ENCODE results near the gene TBC1D20.

TBC1D20 gene

DNA sequence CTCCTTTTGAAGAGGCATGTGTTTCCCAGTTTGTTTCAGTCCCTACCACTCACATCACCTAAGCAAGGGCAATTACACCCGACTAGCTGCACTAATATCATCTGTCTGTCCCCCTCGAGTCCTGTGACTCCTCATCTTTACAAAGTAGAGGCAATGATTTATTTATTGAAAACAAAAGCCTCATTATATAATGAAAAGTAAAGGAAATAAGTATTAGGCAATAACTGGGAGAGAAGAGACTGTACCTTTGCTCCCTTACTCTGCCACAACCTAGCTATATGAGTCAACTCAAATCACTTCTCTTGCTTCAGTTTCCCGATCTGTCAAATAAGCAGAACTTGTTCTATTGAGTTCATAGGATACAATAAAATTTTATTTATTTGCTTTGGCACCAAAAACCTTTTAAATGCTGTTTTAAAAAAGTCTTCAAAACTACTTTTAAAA is 42.3 kb upstream of the TBC1D20 start (continued):
- TF ChIP-seq, protein P1, sequence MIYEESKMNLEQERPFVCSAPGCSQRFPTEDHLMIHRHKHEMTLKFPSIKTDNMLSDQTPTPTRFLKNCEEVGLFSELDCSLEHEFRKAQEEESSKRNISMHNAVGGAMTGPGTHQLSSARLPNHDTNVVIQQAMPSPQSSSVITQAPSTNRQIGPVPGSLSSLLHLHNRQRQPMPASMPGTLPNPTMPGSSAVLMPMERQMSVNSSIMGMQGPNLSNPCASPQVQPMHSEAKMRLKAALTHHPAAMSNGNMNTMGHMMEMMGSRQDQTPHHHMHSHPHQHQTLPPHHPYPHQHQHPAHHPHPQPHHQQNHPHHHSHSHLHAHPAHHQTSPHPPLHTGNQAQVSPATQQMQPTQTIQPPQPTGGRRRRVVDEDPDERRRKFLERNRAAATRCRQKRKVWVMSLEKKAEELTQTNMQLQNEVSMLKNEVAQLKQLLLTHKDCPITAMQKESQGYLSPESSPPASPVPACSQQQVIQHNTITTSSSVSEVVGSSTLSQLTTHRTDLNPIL (CRISPR knock-in tag; IDR thresholded peaks at IDR 0.05; ENCODE audit: low read depth) = no peak
- no peak for TF ChIP-seq TCF4 (CRISPR knock-in tag; IDR thresholded peaks at IDR 0.05; ENCODE audit: borderline replicate concordance)
- no peak for TF ChIP-seq CSDC2 (CRISPR knock-in tag; IDR thresholded peaks at IDR 0.05)
- TF ChIP-seq ZFP3 (CRISPR knock-in tag; IDR thresholded peaks at IDR 0.05) = no peak
- no peak for TF ChIP-seq ZFP30 (CRISPR knock-in tag; IDR thresholded peaks at IDR 0.05)

DNA sequence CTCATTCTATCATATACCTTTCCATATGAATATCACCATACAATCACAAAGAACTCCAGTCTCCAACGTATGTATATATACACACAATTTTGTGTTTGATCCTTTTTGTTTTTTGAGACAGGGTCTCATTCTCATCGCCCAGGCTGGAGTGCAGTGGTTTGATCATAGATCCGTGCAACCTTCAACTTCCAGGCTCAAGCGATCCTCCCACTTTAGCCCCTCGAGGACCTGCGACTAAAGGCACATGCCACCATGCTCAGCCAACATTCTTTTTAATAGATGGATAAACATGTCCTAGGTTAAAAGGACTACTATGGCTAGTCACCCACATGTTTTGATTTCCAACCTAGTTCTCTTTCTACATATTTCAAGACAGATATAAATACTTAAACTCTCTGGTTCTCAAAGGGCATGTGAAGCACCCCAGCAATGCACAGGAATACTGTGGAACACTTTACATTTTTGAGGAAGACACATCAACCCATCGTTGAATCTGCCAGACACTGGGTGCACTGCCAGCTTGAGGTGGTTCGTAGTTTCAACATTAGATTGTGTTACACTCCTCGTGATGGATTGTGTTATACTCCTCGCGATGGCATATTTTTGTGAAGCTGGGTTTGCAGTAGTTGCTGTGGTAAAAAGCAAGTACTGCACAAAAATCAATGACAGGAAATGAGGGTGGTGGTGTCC is 40.9 kb upstream of the TBC1D20 start:
- TF ChIP-seq ISL1 (CRISPR knock-in tag; IDR thresholded peaks at IDR 0.05) (no peak), RARB (CRISPR knock-in tag; IDR thresholded peaks at IDR 0.05) (no peak), CSDC2 (CRISPR knock-in tag; IDR thresholded peaks at IDR 0.05) (no peak), ARNTL (CRISPR knock-in tag; IDR thresholded peaks at IDR 0.05; ENCODE audit: borderline replicate concordance, low read depth) (no peak), TOX (CRISPR knock-in tag; IDR thresholded peaks at IDR 0.05; ENCODE audit: borderline replicate concordance) (no peak), ZFP30 (CRISPR knock-in tag; IDR thresholded peaks at IDR 0.05) (no peak), SNAI2 (CRISPR knock-in tag; IDR thresholded peaks at IDR 0.05) (no peak), BACH2 (CRISPR knock-in tag; IDR thresholded peaks at IDR 0.05; ENCODE audit: borderline replicate concordance) (no peak), ZNF70 (CRISPR knock-in tag; IDR thresholded peaks at IDR 0.05) (no peak), ZC3H10 (CRISPR knock-in tag; IDR thresholded peaks at IDR 0.05) (no peak), ZNF565 (CRISPR knock-in tag; conservative IDR thresholded peaks at IDR 0.05; ENCODE audit: low read depth) (no peak), TCF4 (CRISPR knock-in tag; IDR thresholded peaks at IDR 0.05; ENCODE audit: borderline replicate concordance) (no peak), OSR1 (CRISPR knock-in tag; IDR thresholded peaks at IDR 0.05) (no peak), ZNF8 (CRISPR knock-in tag; IDR thresholded peaks at IDR 0.05) (no peak), GLIS3 (CRISPR knock-in tag; IDR thresholded peaks at IDR 0.05) (no peak), ZFP3 (CRISPR knock-in tag; IDR thresholded peaks at IDR 0.05) (no peak)
- TF ChIP-seq, protein P2, sequence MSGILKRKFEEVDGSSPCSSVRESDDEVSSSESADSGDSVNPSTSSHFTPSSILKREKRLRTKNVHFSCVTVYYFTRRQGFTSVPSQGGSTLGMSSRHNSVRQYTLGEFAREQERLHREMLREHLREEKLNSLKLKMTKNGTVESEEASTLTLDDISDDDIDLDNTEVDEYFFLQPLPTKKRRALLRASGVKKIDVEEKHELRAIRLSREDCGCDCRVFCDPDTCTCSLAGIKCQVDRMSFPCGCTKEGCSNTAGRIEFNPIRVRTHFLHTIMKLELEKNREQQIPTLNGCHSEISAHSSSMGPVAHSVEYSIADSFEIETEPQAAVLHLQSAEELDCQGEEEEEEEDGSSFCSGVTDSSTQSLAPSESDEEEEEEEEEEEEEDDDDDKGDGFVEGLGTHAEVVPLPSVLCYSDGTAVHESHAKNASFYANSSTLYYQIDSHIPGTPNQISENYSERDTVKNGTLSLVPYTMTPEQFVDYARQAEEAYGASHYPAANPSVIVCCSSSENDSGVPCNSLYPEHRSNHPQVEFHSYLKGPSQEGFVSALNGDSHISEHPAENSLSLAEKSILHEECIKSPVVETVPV (CRISPR knock-in tag; IDR thresholded peaks at IDR 0.05) = no peak
- TF ChIP-seq, protein P1 (CRISPR knock-in tag; IDR thresholded peaks at IDR 0.05; ENCODE audit: low read depth) = no peak
- TF ChIP-seq, protein P3, sequence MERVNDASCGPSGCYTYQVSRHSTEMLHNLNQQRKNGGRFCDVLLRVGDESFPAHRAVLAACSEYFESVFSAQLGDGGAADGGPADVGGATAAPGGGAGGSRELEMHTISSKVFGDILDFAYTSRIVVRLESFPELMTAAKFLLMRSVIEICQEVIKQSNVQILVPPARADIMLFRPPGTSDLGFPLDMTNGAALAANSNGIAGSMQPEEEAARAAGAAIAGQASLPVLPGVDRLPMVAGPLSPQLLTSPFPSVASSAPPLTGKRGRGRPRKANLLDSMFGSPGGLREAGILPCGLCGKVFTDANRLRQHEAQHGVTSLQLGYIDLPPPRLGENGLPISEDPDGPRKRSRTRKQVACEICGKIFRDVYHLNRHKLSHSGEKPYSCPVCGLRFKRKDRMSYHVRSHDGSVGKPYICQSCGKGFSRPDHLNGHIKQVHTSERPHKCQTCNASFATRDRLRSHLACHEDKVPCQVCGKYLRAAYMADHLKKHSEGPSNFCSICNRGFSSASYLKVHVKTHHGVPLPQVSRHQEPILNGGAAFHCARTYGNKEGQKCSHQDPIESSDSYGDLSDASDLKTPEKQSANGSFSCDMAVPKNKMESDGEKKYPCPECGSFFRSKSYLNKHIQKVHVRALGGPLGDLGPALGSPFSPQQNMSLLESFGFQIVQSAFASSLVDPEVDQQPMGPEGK (CRISPR knock-in tag; IDR thresholded peaks at IDR 0.05; ENCODE audit: borderline replicate concordance) = no peak
- TF ChIP-seq, protein P4, sequence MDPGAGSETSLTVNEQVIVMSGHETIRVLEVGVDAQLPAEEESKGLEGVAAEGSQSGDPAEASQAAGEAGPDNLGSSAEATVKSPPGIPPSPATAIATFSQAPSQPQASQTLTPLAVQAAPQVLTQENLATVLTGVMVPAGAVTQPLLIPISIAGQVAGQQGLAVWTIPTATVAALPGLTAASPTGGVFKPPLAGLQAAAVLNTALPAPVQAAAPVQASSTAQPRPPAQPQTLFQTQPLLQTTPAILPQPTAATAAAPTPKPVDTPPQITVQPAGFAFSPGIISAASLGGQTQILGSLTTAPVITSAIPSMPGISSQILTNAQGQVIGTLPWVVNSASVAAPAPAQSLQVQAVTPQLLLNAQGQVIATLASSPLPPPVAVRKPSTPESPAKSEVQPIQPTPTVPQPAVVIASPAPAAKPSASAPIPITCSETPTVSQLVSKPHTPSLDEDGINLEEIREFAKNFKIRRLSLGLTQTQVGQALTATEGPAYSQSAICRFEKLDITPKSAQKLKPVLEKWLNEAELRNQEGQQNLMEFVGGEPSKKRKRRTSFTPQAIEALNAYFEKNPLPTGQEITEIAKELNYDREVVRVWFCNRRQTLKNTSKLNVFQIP (CRISPR knock-in tag; IDR thresholded peaks at IDR 0.05; ENCODE audit: borderline replicate concordance, low read depth) = no peak
- no peak for ATAC-seq

DNA sequence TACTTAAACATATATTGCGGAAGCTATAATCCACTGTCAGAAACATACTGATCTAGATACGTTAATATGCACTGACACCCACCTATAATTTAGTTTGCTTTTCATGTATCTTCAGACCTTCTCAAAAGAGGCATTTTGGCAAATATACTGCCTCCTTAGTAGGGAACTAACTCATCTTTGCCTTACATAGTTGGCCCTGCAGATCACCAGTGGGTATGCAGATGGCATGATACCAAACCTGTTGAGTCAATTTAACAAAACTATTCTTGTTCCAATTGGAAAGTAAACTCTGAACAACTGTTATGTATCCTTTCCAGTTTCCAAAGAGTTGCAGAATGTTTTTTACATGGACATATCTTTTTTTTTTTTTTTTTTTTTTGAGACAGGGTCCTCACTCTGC is 35.6 kb upstream of the TBC1D20 start:
- no peak for TF ChIP-seq SNAI2 (CRISPR knock-in tag; IDR thresholded peaks at IDR 0.05)
- ATAC-seq = no peak

DNA sequence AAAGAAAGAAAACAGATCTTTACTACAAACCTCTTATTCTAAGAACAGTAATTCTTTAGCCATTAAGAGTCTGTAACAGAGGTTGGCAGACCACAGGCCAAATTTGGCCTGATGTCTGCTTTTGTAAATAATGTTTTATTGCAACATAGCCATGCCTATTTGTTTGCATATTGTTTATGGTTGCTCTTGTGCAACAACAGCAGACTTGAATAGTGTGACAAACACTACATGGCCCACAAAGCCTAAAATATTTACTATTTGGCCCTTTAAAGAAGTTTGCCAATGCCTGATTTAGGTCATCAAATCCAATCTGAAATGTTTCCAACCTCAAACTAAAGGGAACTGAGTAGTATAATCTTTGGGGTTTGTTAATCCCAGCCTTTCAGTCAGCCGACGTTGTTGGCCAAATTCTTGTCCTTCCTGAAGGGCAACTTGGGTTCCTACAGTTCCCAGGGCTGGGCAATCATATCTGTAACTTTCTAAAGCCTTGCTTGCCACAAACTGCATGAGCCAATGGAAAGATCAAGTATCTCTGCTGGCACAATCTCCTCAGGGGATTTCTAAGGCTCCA is 33.9 kb upstream of the TBC1D20 start:
- no peak for ATAC-seq
- no peak for TF ChIP-seq ESRRG (CRISPR knock-in tag; IDR thresholded peaks at IDR 0.05)
- TF ChIP-seq, protein P5, sequence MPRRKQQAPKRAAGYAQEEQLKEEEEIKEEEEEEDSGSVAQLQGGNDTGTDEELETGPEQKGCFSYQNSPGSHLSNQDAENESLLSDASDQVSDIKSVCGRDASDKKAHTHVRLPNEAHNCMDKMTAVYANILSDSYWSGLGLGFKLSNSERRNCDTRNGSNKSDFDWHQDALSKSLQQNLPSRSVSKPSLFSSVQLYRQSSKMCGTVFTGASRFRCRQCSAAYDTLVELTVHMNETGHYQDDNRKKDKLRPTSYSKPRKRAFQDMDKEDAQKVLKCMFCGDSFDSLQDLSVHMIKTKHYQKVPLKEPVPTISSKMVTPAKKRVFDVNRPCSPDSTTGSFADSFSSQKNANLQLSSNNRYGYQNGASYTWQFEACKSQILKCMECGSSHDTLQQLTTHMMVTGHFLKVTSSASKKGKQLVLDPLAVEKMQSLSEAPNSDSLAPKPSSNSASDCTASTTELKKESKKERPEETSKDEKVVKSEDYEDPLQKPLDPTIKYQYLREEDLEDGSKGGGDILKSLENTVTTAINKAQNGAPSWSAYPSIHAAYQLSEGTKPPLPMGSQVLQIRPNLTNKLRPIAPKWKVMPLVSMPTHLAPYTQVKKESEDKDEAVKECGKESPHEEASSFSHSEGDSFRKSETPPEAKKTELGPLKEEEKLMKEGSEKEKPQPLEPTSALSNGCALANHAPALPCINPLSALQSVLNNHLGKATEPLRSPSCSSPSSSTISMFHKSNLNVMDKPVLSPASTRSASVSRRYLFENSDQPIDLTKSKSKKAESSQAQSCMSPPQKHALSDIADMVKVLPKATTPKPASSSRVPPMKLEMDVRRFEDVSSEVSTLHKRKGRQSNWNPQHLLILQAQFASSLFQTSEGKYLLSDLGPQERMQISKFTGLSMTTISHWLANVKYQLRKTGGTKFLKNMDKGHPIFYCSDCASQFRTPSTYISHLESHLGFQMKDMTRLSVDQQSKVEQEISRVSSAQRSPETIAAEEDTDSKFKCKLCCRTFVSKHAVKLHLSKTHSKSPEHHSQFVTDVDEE (CRISPR knock-in tag; IDR thresholded peaks at IDR 0.05) = no peak
- no peak for TF ChIP-seq TCF4 (CRISPR knock-in tag; IDR thresholded peaks at IDR 0.05; ENCODE audit: borderline replicate concordance)
- TF ChIP-seq ZC3H10 (CRISPR knock-in tag; IDR thresholded peaks at IDR 0.05) = no peak
- no peak for TF ChIP-seq ZNF8 (CRISPR knock-in tag; IDR thresholded peaks at IDR 0.05)
- no peak for TF ChIP-seq ZNF565 (CRISPR knock-in tag; conservative IDR thresholded peaks at IDR 0.05; ENCODE audit: low read depth)
- no peak for TF ChIP-seq OSR1 (CRISPR knock-in tag; IDR thresholded peaks at IDR 0.05)
- TF ChIP-seq, protein P2 (CRISPR knock-in tag; IDR thresholded peaks at IDR 0.05) = no peak
- TF ChIP-seq ZNF70 (CRISPR knock-in tag; IDR thresholded peaks at IDR 0.05) = no peak
- no peak for TF ChIP-seq BACH2 (CRISPR knock-in tag; IDR thresholded peaks at IDR 0.05; ENCODE audit: borderline replicate concordance)
